Vagina (tissue), 2 donors: ENCODE measurements around the gene POLR1D. TPM values are rescaled to one million over a fixed set of nuclear protein-coding genes. Genes with fewer than 3 reads are reported as not detected.
A peak's percentile ranks its signal among the peaks of the same experiment; 100 is the strongest.

Experiments used
- DNase-seq, 2 donors: peaks; one replicate each; pipeline ENCODE4 v3.0.0-alpha.2; 2017; ENCODE audit errors: extremely low spot score in 2 of 2
- H3K27ac ChIP-seq: fragments of 200-600 bp; sonication (generic); one replicate; pipeline ENCODE4 v1.5.1; 2019
- H3K27me3 ChIP-seq: fragments of 200-600 bp; sonication (generic); one replicate; pipeline ENCODE4 v1.5.1; 2019
- H3K36me3 ChIP-seq, 2 donors: fragments of 200-600 bp; sonication (generic); one replicate each; pipeline ENCODE4 v1.5.1; 2017 to 2019
- H3K4me1 ChIP-seq: fragments of 200-600 bp; sonication (generic); one replicate; pipeline ENCODE4 v1.5.1; 2019
- H3K4me3 ChIP-seq, 2 donors: fragments of 200-600 bp; sonication (generic); 1 replicate in 1 of 2; 2 replicates in 1 of 2; pipeline ENCODE4 v1.5.1; 2016 to 2019
- H3K9me3 ChIP-seq: fragments of 200-600 bp; sonication (generic); one replicate; pipeline ENCODE4 v1.5.1; 2019
- CTCF ChIP-seq, 3 experiments: fragments of 450-650 bp in 2 of 3; fragments of 200-600 bp in 1 of 3; sonication (generic) in 1 of 3; IDR thresholded peaks; one replicate each; pipeline ENCODE4 v1.5.1; 2017 to 2019; ENCODE audit warnings: antibody characterized with exemption in 3 of 3, mild to moderate bottlenecking in 2 of 3, moderate library complexity in 2 of 3
- POLR2A ChIP-seq, 2 donors: fragments of 450-650 bp; IDR thresholded peaks; one replicate each; pipeline ENCODE4 v1.6.1; 2017; ENCODE audit warnings: antibody characterized with exemption in 2 of 2, mild to moderate bottlenecking in 2 of 2, moderate library complexity in 2 of 2
- POLR2AphosphoS5 ChIP-seq, 2 donors: sonication (generic); formaldehyde crosslinking; IDR thresholded peaks; one replicate each; pipeline ENCODE4 v1.9.0; 2017; ENCODE audit warnings: antibody characterized with exemption in 2 of 2, mild to moderate bottlenecking in 2 of 2, low read depth in 1 of 2; ENCODE audit not compliant: insufficient read depth in 1 of 2
- intact Hi-C: fragments of 100-400 bp; cut with DNase I; formaldehyde crosslinking; loops from one replicate; pipeline ENCODE4 v1.15.1; 2023
- total RNA-seq: library from RNA; depleted of rRNA; stranded (reverse); fragments of >200 nt; gene quantifications from one replicate; pipeline ENCODE4 v1.2.3, GENCODE V29; 2016

Gene POLR1D
- total RNA-seq, 1 donor from 2014 or later = 74.2 TPM

GRCh38 chr13:27632648-27633047 is 11.0 kb downstream of the POLR1D start:
- Histone ChIP-seq H3K27ac (no peak overlapping the region), H3K4me3 (no peak overlapping the region), H3K4me1 (peaks cover 43% of the 10 kb centered on the region), H3K27me3 (no peaks in the 10 kb centered on the region), H3K36me3 (no peaks in the 10 kb centered on the region), H3K9me3 (no peaks in the 10 kb centered on the region)
- TF ChIP-seq POLR2AphosphoS5 (IDR thresholded peaks at IDR 0.05; ENCODE audit: insufficient read depth in 1 of 2, low read depth in 1 of 2) = no peak
- TF ChIP-seq CTCF (IDR thresholded peaks at IDR 0.05) = no peak
- no peak for TF ChIP-seq POLR2A (IDR thresholded peaks at IDR 0.05)
- no peak for DNase-seq
- intact Hi-C loops = no loop called here

GRCh38 chr13:27634231-27634630 is 12.5 kb downstream of the POLR1D start:
- intact Hi-C loops = no loop called here
- DNase-seq = no peak

GRCh38 chr13:27634791-27635190 is 13.1 kb downstream of the POLR1D start:
- TF ChIP-seq CTCF (IDR thresholded peaks at IDR 0.05) = no peak
- no peak for TF ChIP-seq POLR2A (IDR thresholded peaks at IDR 0.05)
- no peak for TF ChIP-seq POLR2AphosphoS5 (IDR thresholded peaks at IDR 0.05; ENCODE audit: insufficient read depth in 1 of 2, low read depth in 1 of 2)
- no peaks in the 10 kb centered on the region for H3K27me3 ChIP-seq
- H3K4me1 ChIP-seq = peaks cover 65% of the 10 kb centered on the region
- intact Hi-C loops = no loop called here
- peak overlapping the region; percentile 68 for H3K27ac ChIP-seq
- no peak overlapping the region for H3K4me3 ChIP-seq
- DNase-seq = no peak
- no peaks in the 10 kb centered on the region for H3K9me3 ChIP-seq
- H3K36me3 ChIP-seq = no peaks in the 10 kb centered on the region

More at GRCh38 chr13:27634231-27634630, 12.5 kb downstream of the POLR1D start:
- Histone ChIP-seq H3K27me3 (no peaks in the 10 kb centered on the region), H3K4me3 (no peak overlapping the region), H3K4me1 (peaks cover 59% of the 10 kb centered on the region), H3K27ac (peak overlapping the region; percentile 68), H3K9me3 (no peaks in the 10 kb centered on the region), H3K36me3 (no peaks in the 10 kb centered on the region)
- TF ChIP-seq POLR2AphosphoS5 (IDR thresholded peaks at IDR 0.05; ENCODE audit: insufficient read depth in 1 of 2, low read depth in 1 of 2) (peak in 1 of 2 donors; percentile 75), POLR2A (IDR thresholded peaks at IDR 0.05) (no peak)

- TF ChIP-seq POLR2A (IDR thresholded peaks at IDR 0.05) (no peak), POLR2AphosphoS5 (IDR thresholded peaks at IDR 0.05; ENCODE audit: insufficient read depth in 1 of 2, low read depth in 1 of 2) (no peak), CTCF (IDR thresholded peaks at IDR 0.05) (no peak)
- intact Hi-C loops = no loop called here
- Histone ChIP-seq H3K27me3 (no peaks in the 10 kb centered on the region), H3K9me3 (no peaks in the 10 kb centered on the region), H3K4me1 (peaks cover 69% of the 10 kb centered on the region), H3K27ac (peak overlapping the region; percentile 68), H3K36me3 (no peaks in the 10 kb centered on the region), H3K4me3 (no peak overlapping the region)
- DNase-seq = no peak
Measured at GRCh38 chr13:27635266-27635665, 13.6 kb downstream of the POLR1D start.

- H3K4me3 ChIP-seq = no peak overlapping the region
- intact Hi-C loops = no loop called here
- no peaks in the 10 kb centered on the region for H3K27me3 ChIP-seq
- H3K9me3 ChIP-seq = no peaks in the 10 kb centered on the region
- H3K4me1 ChIP-seq = peaks cover 69% of the 10 kb centered on the region
- H3K36me3 ChIP-seq = no peaks in the 10 kb centered on the region
- TF ChIP-seq POLR2AphosphoS5 (IDR thresholded peaks at IDR 0.05; ENCODE audit: insufficient read depth in 1 of 2, low read depth in 1 of 2) (no peak), POLR2A (IDR thresholded peaks at IDR 0.05) (no peak), CTCF (IDR thresholded peaks at IDR 0.05) (no peak)
- H3K27ac ChIP-seq = no peak overlapping the region
- no peak for DNase-seq
Measured at GRCh38 chr13:27636589-27637288, 15.0 kb downstream of the POLR1D start.
